ENCODE data around the gene CMTR1. TPM values are rescaled to one million over a fixed set of nuclear protein-coding genes. Genes with fewer than 3 reads are reported as not detected.

The CMTR1 gene
- total and polyA plus RNA-seq, 3 experiments from 2014 or later, result 25.8 to 54.3 (median 54.3) TPM

Other genes with a start within 250 kb of the CMTR1 start
- 10 to 100 TPM; 14.4 TPM for gene TBC1D22B, start 175.4 kb upstream of the CMTR1 start, total RNA-seq
- gene TBC1D22B, start 175.4 kb upstream of the CMTR1 start, polyA plus RNA-seq, result 11.2 TPM
- 1 to 10 TPM; 4.2 to 6.6 TPM for gene TMEM217, start 175.1 kb upstream of the CMTR1 start, total RNA-seq
- 0.44 TPM for gene TMEM217, start 175.1 kb upstream of the CMTR1 start, polyA plus RNA-seq
- 10 to 100 TPM; 33.7 to 35.2 TPM for gene RNF8, start 79.2 kb upstream of the CMTR1 start, total RNA-seq
- 17.2 TPM for gene RNF8, start 79.2 kb upstream of the CMTR1 start, polyA plus RNA-seq
- gene CCDC167, start 66.7 kb downstream of the CMTR1 start, total RNA-seq, result 10 to 100 TPM; 79.5 to 86.3 TPM
- gene CCDC167, start 66.7 kb downstream of the CMTR1 start, polyA plus RNA-seq, result 181 TPM